Measurements from ENCODE around the gene MOSPD2. TPM values are rescaled to one million over a fixed set of nuclear protein-coding genes. Genes with fewer than 3 reads are reported as not detected.
A peak's percentile ranks its signal among the peaks of the same experiment; 100 is the strongest.

MOSPD2 gene
- total and polyA plus RNA-seq, 2 donors (not counting 1 experiment from before 2014, with no cell fraction given), result 16.0 to 30.2 TPM

DNA sequence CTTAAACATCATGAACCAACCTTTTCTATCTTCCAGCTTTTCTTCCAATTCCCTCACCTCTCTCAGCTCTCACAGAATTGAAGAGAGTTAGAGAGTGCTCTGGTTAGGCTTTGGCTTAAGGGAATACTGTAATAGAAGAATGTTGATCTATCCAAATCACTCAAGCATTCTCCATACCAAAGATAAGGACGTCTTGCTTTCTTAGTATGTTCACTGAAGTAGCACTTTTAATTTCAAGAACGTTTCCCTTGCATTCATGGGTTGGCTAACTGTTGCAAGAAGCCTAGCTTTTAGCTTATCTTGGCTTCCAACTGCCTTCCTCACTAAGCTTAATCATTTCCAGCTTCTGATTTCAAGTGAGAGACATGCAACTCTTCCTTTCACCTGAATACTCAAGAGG is 43.6 kb upstream of the MOSPD2 start:
- Histone ChIP-seq H3K4me1 (ENCODE audit: control insufficient read depth, extremely low read depth, insufficient read depth, low read length) (no peaks in the 10 kb centered on the region), H3K27me3 (ENCODE audit: control insufficient read depth, insufficient read depth, low read length) (no peaks in the 10 kb centered on the region)

DNA sequence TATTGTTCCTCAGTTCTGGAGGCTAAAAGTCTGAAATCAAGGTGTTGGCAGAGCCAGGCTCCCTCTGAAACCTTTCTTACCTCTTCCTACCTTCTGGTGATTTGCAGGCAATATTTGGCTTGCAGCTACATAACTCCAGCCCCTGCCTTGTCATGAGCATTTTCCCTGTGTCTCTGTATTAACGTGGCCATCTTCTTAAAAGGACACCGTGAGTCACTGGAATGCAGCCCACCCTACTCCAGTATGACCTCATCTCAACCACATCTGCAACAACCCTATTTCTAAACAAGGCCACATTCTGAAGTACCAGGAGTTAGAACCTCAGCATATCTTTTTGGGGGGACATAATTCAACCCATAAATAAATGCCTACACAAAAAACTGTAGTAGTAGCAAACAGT is 41.1 kb upstream of the MOSPD2 start:
- Histone ChIP-seq H3K27ac (ENCODE audit: insufficient read depth, low read length) (peak overlapping the region; percentile 20), H3K4me2 (ENCODE audit: extremely low read depth, insufficient read depth, low read length) (no peak overlapping the region), H3K27me3 (ENCODE audit: control insufficient read depth, insufficient read depth, low read length) (no peaks in the 10 kb centered on the region), H3K4me3 (replicated peaks in 1 of 4; ENCODE audit: control extremely low read depth in 1 of 4, insufficient read depth in 1 of 4, low read depth in 3 of 4, low read length in 4 of 4) (no peak overlapping the region), H3K36me3 (ENCODE audit: control insufficient read depth, insufficient read depth, low read length) (no peaks in the 10 kb centered on the region), H3K9ac (ENCODE audit: insufficient read depth, low read length) (no peak overlapping the region), H3K79me2 (ENCODE audit: control insufficient read depth, insufficient read depth, low read length) (no peaks in the 10 kb centered on the region), H2AFZ (ENCODE audit: low read length) (no peak overlapping the region), H3K4me1 (ENCODE audit: control insufficient read depth, extremely low read depth, insufficient read depth, low read length) (no peaks in the 10 kb centered on the region), H4K20me1 (ENCODE audit: control insufficient read depth, extremely low read depth, insufficient read depth, low read length) (no peaks in the 10 kb centered on the region), H3K9me3 (ENCODE audit: control insufficient read depth, insufficient read depth, low read depth, low read length) (no peaks in the 10 kb centered on the region)
- TF ChIP-seq, protein P1, sequence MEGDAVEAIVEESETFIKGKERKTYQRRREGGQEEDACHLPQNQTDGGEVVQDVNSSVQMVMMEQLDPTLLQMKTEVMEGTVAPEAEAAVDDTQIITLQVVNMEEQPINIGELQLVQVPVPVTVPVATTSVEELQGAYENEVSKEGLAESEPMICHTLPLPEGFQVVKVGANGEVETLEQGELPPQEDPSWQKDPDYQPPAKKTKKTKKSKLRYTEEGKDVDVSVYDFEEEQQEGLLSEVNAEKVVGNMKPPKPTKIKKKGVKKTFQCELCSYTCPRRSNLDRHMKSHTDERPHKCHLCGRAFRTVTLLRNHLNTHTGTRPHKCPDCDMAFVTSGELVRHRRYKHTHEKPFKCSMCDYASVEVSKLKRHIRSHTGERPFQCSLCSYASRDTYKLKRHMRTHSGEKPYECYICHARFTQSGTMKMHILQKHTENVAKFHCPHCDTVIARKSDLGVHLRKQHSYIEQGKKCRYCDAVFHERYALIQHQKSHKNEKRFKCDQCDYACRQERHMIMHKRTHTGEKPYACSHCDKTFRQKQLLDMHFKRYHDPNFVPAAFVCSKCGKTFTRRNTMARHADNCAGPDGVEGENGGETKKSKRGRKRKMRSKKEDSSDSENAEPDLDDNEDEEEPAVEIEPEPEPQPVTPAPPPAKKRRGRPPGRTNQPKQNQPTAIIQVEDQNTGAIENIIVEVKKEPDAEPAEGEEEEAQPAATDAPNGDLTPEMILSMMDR (conservative IDR thresholded peaks at IDR 0.05 in 1 of 2, IDR thresholded peaks at IDR 0.05 in 1 of 2; ENCODE audit: low read depth in 1 of 2, low read length in 2 of 2), result no peak
- no peak for TF ChIP-seq EZH2 (IDR thresholded peaks at IDR 0.05; ENCODE audit: low read length, missing control alignments)
- DNase-seq (ENCODE audit: low read depth in 2 of 2), result peak; percentile 44 to 71

More for the DNA sequence above, 43.6 kb upstream of the MOSPD2 start:
- H3K27ac ChIP-seq (ENCODE audit: insufficient read depth, low read length), result no peak overlapping the region
- TF ChIP-seq EZH2 (IDR thresholded peaks at IDR 0.05; ENCODE audit: low read length, missing control alignments), result no peak
- H3K36me3 ChIP-seq (ENCODE audit: control insufficient read depth, insufficient read depth, low read length), result no peaks in the 10 kb centered on the region
- DNase-seq (ENCODE audit: low read depth in 2 of 2), result no peak
- H4K20me1 ChIP-seq (ENCODE audit: control insufficient read depth, extremely low read depth, insufficient read depth, low read length), result no peaks in the 10 kb centered on the region
- no peaks in the 10 kb centered on the region for H3K79me2 ChIP-seq (ENCODE audit: control insufficient read depth, insufficient read depth, low read length)
- no peak overlapping the region for H3K4me2 ChIP-seq (ENCODE audit: extremely low read depth, insufficient read depth, low read length)
- no peak overlapping the region for H3K9ac ChIP-seq (ENCODE audit: insufficient read depth, low read length)
- H2AFZ ChIP-seq (ENCODE audit: low read length), result no peak overlapping the region
- no peak overlapping the region for H3K4me3 ChIP-seq (replicated peaks in 1 of 4; ENCODE audit: control extremely low read depth in 1 of 4, insufficient read depth in 1 of 4, low read depth in 3 of 4, low read length in 4 of 4)
- no peaks in the 10 kb centered on the region for H3K9me3 ChIP-seq (ENCODE audit: control insufficient read depth, insufficient read depth, low read depth, low read length)

DNA sequence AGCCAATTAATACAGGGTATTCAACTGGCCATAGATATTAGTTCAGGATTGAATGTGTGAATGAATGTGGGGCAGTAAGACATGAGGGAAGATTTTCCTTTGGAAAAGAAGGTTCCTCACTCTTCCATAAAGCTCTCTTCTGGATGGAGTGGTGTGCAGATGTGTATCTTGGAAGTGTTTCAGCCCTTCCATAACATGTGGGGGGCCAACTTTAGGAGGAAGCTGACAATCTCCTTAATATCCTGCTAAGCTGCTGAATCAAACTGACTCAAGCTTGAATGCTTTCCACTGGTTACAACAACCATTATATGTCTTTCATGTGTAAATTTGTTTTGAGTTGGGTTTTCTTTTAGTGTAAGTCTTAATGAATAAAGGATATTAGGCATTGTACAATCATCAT is 40.6 kb upstream of the MOSPD2 start:
- peak; percentile 20 to 23 for DNase-seq (ENCODE audit: low read depth in 2 of 2)
- Histone ChIP-seq H3K9me3 (ENCODE audit: control insufficient read depth, insufficient read depth, low read depth, low read length) (no peaks in the 10 kb centered on the region), H4K20me1 (ENCODE audit: control insufficient read depth, extremely low read depth, insufficient read depth, low read length) (no peaks in the 10 kb centered on the region), H3K27me3 (ENCODE audit: control insufficient read depth, insufficient read depth, low read length) (no peaks in the 10 kb centered on the region), H3K4me1 (ENCODE audit: control insufficient read depth, extremely low read depth, insufficient read depth, low read length) (no peaks in the 10 kb centered on the region), H3K4me2 (ENCODE audit: extremely low read depth, insufficient read depth, low read length) (no peak overlapping the region), H3K27ac (ENCODE audit: insufficient read depth, low read length) (peak overlapping the region; percentile 20), H2AFZ (ENCODE audit: low read length) (no peak overlapping the region), H3K9ac (ENCODE audit: insufficient read depth, low read length) (no peak overlapping the region), H3K36me3 (ENCODE audit: control insufficient read depth, insufficient read depth, low read length) (no peaks in the 10 kb centered on the region), H3K4me3 (replicated peaks in 1 of 4; ENCODE audit: control extremely low read depth in 1 of 4, insufficient read depth in 1 of 4, low read depth in 3 of 4, low read length in 4 of 4) (no peak overlapping the region), H3K79me2 (ENCODE audit: control insufficient read depth, insufficient read depth, low read length) (no peaks in the 10 kb centered on the region)
- TF ChIP-seq, protein P1 (conservative IDR thresholded peaks at IDR 0.05 in 1 of 2, IDR thresholded peaks at IDR 0.05 in 1 of 2; ENCODE audit: low read depth in 1 of 2, low read length in 2 of 2), result no peak
- no peak for TF ChIP-seq EZH2 (IDR thresholded peaks at IDR 0.05; ENCODE audit: low read length, missing control alignments)
